Right atrium auricular region (tissue), 2 donors: ENCODE results near the gene TBRG4. TPM values are rescaled to one million over a fixed set of nuclear protein-coding genes. Genes with fewer than 3 reads are reported as not detected.

Experiments used
- DNase-seq: peaks from one replicate; pipeline ENCODE4 v3.0.0-alpha.2; 2019; ENCODE audit warnings: low spot score
- H3K27ac ChIP-seq, 2 donors: fragments of 200-600 bp; sonication (generic); 1 replicate in 1 of 2; 2 replicates in 1 of 2; pipeline ENCODE4 v1.5.1; 2016 to 2019
- H3K27me3 ChIP-seq, 2 donors: fragments of 200-600 bp; sonication (generic); one replicate each; pipeline versions ENCODE4 v1.5.1 to v1.6.0; 2017 to 2019
- H3K36me3 ChIP-seq: fragments of 200-600 bp; sonication (generic); one replicate; pipeline ENCODE4 v1.5.1; 2016
- H3K4me1 ChIP-seq, 2 donors: fragments of 200-600 bp; sonication (generic); one replicate each; pipeline versions ENCODE4 v1.5.1 to v1.6.0; 2017 to 2019
- H3K4me3 ChIP-seq, 2 donors: fragments of 200-600 bp; sonication (generic); 1 replicate in 1 of 2; 2 replicates in 1 of 2; pipeline ENCODE4 v1.5.1; 2017 to 2019; ENCODE audit warnings: mild to moderate bottlenecking in 1 of 2, moderate library complexity in 1 of 2
- H3K9me3 ChIP-seq, 2 donors: fragments of 200-600 bp; sonication (generic); one replicate each; pipeline ENCODE4 v1.5.1; 2019
- CTCF ChIP-seq, 2 donors: fragments of 200-600 bp; sonication (generic); IDR thresholded peaks; one replicate each; pipeline ENCODE4 v1.5.1; 2019; ENCODE audit warnings: antibody characterized with exemption in 2 of 2
- total RNA-seq, 2 donors: library from RNA; depleted of rRNA; stranded (reverse); fragments of >200 nt; gene quantifications; one replicate each; pipeline ENCODE4 v1.1.0, GENCODE V29; 2016

TBRG4 gene
- total RNA-seq, 2 donors from 2014 or later: 46.1 to 48.2 TPM

- no peak for DNase-seq
- Histone ChIP-seq H3K4me3 (no peak overlapping the region), H3K9me3 (no peaks in the 10 kb centered on the region), H3K36me3 (no peaks in the 10 kb centered on the region), H3K27ac (no peak overlapping the region), H3K4me1 (no peaks in the 10 kb centered on the region), H3K27me3 (no peaks in the 10 kb centered on the region)
- no peak for TF ChIP-seq CTCF (IDR thresholded peaks at IDR 0.05)
These were observed 36.6 kb upstream of the TBRG4 start for GRCh38 chr7:45147858-45148652.

GRCh38 chr7:45146531-45147379 is 35.3 kb upstream of the TBRG4 start:
- TF ChIP-seq CTCF (IDR thresholded peaks at IDR 0.05): no peak
- Histone ChIP-seq H3K36me3 (no peaks in the 10 kb centered on the region), H3K27me3 (no peaks in the 10 kb centered on the region), H3K27ac (no peak overlapping the region), H3K9me3 (no peaks in the 10 kb centered on the region), H3K4me3 (no peak overlapping the region), H3K4me1 (no peaks in the 10 kb centered on the region)
- DNase-seq: no peak

GRCh38 chr7:45145881-45146280 is 34.4 kb upstream of the TBRG4 start:
- no peak for DNase-seq
- Histone ChIP-seq H3K36me3 (no peaks in the 10 kb centered on the region), H3K27ac (no peak overlapping the region), H3K9me3 (no peaks in the 10 kb centered on the region), H3K4me3 (no peak overlapping the region), H3K4me1 (no peaks in the 10 kb centered on the region), H3K27me3 (no peaks in the 10 kb centered on the region)
- no peak for TF ChIP-seq CTCF (IDR thresholded peaks at IDR 0.05)

- Histone ChIP-seq H3K4me1 (no peaks in the 10 kb centered on the region), H3K27me3 (no peaks in the 10 kb centered on the region), H3K27ac (no peak overlapping the region), H3K9me3 (no peaks in the 10 kb centered on the region), H3K36me3 (no peaks in the 10 kb centered on the region), H3K4me3 (no peak overlapping the region)
- TF ChIP-seq CTCF (IDR thresholded peaks at IDR 0.05): no peak
- DNase-seq: no peak
These were observed 32.1 kb upstream of the TBRG4 start for GRCh38 chr7:45143616-45144015.

GRCh38 chr7:45140827-45141226 is 29.3 kb upstream of the TBRG4 start:
- no peaks in the 10 kb centered on the region for H3K9me3 ChIP-seq
- no peaks in the 10 kb centered on the region for H3K36me3 ChIP-seq
- no peak for DNase-seq
- no peak for TF ChIP-seq CTCF (IDR thresholded peaks at IDR 0.05)
- no peak overlapping the region for H3K27ac ChIP-seq
- H3K4me3 ChIP-seq: no peak overlapping the region
- H3K4me1 ChIP-seq: no peaks in the 10 kb centered on the region
- H3K27me3 ChIP-seq: no peaks in the 10 kb centered on the region
